ENCODE measurements around the gene BPI.

- TF ChIP-seq CTCF (conservative IDR thresholded peaks at IDR 0.05 in 1 of 2, IDR thresholded peaks at IDR 0.05 in 1 of 2; ENCODE audit: low read depth in 1 of 2, low read length in 2 of 2) (no peak), EZH2 (IDR thresholded peaks at IDR 0.05; ENCODE audit: low read length, missing control alignments) (no peak)
Measured at GRCh38 chr20:38293491-38294065, 10.4 kb upstream of the BPI start.

All from fibroblast of lung (primary cell).